H1 (cell line): Measurements from ENCODE around the gene CADM1. TPM values are rescaled to one million over a fixed set of nuclear protein-coding genes. Genes with fewer than 3 reads are reported as not detected.

Source experiments
- CBX8 ChIP-seq: fragments of 300-800, 300-1000 bp; sonication (generic); IDR thresholded peaks from 2 replicates; pipeline ENCODE4 v1.7.1; 2016; ENCODE audit warnings: low read depth, low read length, borderline replicate concordance
- CHD1 ChIP-seq: IDR thresholded peaks from 2 replicates; pipeline ENCODE4 v1.6.1; 2012; ENCODE audit warnings: low read depth, low read length, improper control_type of control experiment
- CREB1 ChIP-seq: IDR thresholded peaks from 2 replicates; pipeline ENCODE4 v1.6.1; 2012; ENCODE audit warnings: inconsistent platforms
- CTBP2 ChIP-seq: IDR thresholded peaks from 2 replicates; pipeline ENCODE4 v1.7.0; 2011; ENCODE audit warnings: borderline replicate concordance, mild to moderate bottlenecking, moderate library complexity, mixed read lengths, low read length; ENCODE audit not compliant: insufficient read depth, insufficient read length
- FOSL1 ChIP-seq: IDR thresholded peaks from 2 replicates; pipeline ENCODE4 v1.6.1; 2011; ENCODE audit warnings: mild to moderate bottlenecking, low read depth, low read length, moderate library complexity; ENCODE audit not compliant: insufficient read depth
- GABPA ChIP-seq: IDR thresholded peaks from 2 replicates; pipeline ENCODE4 v1.6.1; 2011; ENCODE audit warnings: mild to moderate bottlenecking, low read length, moderate library complexity, borderline replicate concordance; ENCODE audit not compliant: insufficient read depth
- GTF2F1 ChIP-seq: IDR thresholded peaks from 2 replicates; pipeline ENCODE4 v1.6.1; 2012; ENCODE audit warnings: low read depth, low read length, improper control_type of control experiment, borderline replicate concordance
- JUN ChIP-seq: IDR thresholded peaks from 2 replicates; pipeline ENCODE4 v1.6.1; 2011; ENCODE audit warnings: low read depth, mild to moderate bottlenecking, improper control_type of control experiment, low read length
- JUND ChIP-seq: IDR thresholded peaks from 2 replicates; pipeline ENCODE4 v1.6.1; 2011; ENCODE audit warnings: mild to moderate bottlenecking, improper control_type of control experiment, low read length
- KDM1A ChIP-seq: fragments of 200-600, 300-600 bp; sonication (generic); IDR thresholded peaks from 2 replicates; pipeline ENCODE4 v1.7.1; 2016; ENCODE audit warnings: mild to moderate bottlenecking, low read length, borderline replicate concordance
- KDM5A ChIP-seq: fragments of 200-600 bp; IDR thresholded peaks from 2 replicates; pipeline ENCODE4 v1.7.1; 2012; ENCODE audit warnings: mild to moderate bottlenecking, low read length, inconsistent platforms, mixed read lengths
- MAFK ChIP-seq: IDR thresholded peaks from 2 replicates; pipeline ENCODE4 v1.6.1; 2012; ENCODE audit warnings: low read depth, mild to moderate bottlenecking, improper control_type of control experiment, low read length
- POLR2AphosphoS5 ChIP-seq: IDR thresholded peaks from 2 replicates; pipeline ENCODE4 v1.6.1; 2011; ENCODE audit warnings: low read depth, low read length
- RNF2 ChIP-seq: fragments of 200-900, 300-1000 bp; sonication (generic); IDR thresholded peaks from 2 replicates; pipeline ENCODE4 v1.7.1; 2016; ENCODE audit warnings: borderline replicate concordance, low read depth, mild to moderate bottlenecking, antibody characterized with exemption, low read length; ENCODE audit not compliant: poor library complexity, severe bottlenecking; ENCODE audit errors: missing control alignments
- RXRA ChIP-seq: IDR thresholded peaks from 2 replicates; pipeline ENCODE4 v1.6.1; 2011; ENCODE audit warnings: low read depth, mild to moderate bottlenecking, low read length, moderate library complexity; ENCODE audit not compliant: insufficient read depth
- SIN3A ChIP-seq, 2 experiments: IDR thresholded peaks in 1 of 2; conservative IDR thresholded peaks in 1 of 2; 2 replicates each; pipeline ENCODE4 v1.6.1; 2011 to 2012; ENCODE audit warnings: low read length in 2 of 2, improper control_type of control experiment in 1 of 2, low read depth in 1 of 2, mild to moderate bottlenecking in 1 of 2
- SIX5 ChIP-seq: IDR thresholded peaks from 2 replicates; pipeline ENCODE4 v1.6.1; 2011; ENCODE audit warnings: mild to moderate bottlenecking, low read depth, low read length
- SP1 ChIP-seq: IDR thresholded peaks from 2 replicates; pipeline ENCODE4 v1.6.1; 2011; ENCODE audit warnings: low read depth, low read length
- SP4 ChIP-seq: IDR thresholded peaks from 2 replicates; pipeline ENCODE4 v1.6.1; 2012; ENCODE audit warnings: low read length, inconsistent platforms
- TAF1 ChIP-seq: IDR thresholded peaks from 2 replicates; pipeline ENCODE4 v1.6.1; 2011; ENCODE audit warnings: mild to moderate bottlenecking, low read depth, low read length
- TBP ChIP-seq: IDR thresholded peaks from 2 replicates; pipeline ENCODE4 v1.6.1; 2011; ENCODE audit warnings: low read depth, low read length, improper control_type of control experiment
- polyA plus RNA-seq, 7 experiments: library from polyadenylated mRNA; depleted of rRNA in 3 of 7; stranded (reverse) in 5 of 7; unstranded in 2 of 7; fragments of >200 nt in 5 of 7; fragments of 200-250 nt in 2 of 7; gene quantifications; 1 replicate in 5 of 7; 2 replicates in 1 of 7; 4 replicates in 1 of 7; pipeline versions ENCODE4 v1.2.1 to v1.2.3, GENCODE V29; 2011 to 2013; ENCODE audit warnings: missing spikeins in 2 of 7, mixed read lengths in 2 of 7
- total RNA-seq: library from RNA; stranded (reverse); fragmentation: NEBNext Ultra II Directional; extraction: Animal tissue kit (Norgen Biotek cat#: 25700); gene quantifications from 2 replicates; pipeline ENCODE4 v1.2.1, GENCODE V29; 2021
- TF ChIP-seq, protein P1 (sequence below): IDR thresholded peaks from 2 replicates; pipeline ENCODE4 v1.6.1; 2011; ENCODE audit warnings: low read depth, mild to moderate bottlenecking, low read length; ENCODE audit not compliant: insufficient read depth
- TF ChIP-seq, protein P2 (sequence below): IDR thresholded peaks from 2 replicates; pipeline ENCODE4 v1.6.1; 2012; ENCODE audit warnings: inconsistent platforms

Gene CADM1
- total and polyA plus RNA-seq, 2 of the 8 experiments (the other 6 are each of a cell fraction or from before 2014, with no cell fraction given) = 8.3 to 25.3 TPM

DNA sequence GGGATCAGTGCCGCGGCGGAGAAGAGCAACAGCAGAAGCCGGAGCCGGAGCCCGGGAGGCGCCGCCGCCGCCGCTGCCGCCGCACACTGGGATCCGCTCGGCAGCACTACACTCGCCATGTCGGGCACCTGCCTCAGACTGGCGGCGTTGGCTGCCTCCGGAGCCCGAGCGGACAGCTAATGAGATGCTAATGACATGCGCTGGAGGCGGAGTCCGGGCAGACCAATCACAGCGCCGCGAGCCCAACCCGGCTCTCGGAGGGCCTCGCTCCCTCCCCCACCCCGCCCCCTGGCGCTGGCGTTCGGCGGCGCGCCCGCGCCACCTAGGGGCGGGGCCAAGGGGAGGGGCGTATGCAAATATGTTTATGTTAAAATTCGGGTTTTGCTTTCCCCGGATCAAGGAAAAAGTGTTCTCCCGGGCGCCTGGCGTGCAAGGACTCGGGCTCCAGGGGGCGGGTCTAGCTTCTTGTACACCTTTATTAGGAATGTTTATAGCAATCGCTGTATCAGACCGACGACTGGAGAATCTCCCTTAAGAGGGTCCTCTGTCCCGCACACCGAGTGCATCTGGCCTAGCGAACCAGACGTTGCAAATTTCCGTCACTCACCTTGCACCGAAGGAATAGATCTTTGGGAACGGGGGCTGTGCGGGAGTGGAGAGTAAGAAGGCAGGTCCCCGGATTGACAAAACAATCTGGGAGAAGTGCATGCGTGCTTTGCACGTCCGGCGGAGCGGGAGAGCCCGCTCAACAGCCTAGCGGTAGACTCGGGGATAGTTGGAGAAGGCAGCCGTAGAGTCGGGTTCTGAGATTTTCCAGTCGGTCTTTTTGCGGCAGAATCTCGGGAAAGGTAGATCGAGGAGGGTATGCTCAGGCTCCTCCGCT lies at the start of gene CADM1 (continued):
- TF ChIP-seq KDM5A (no peak), MAFK (no peak), GABPA (no peak), RNF2 (no peak), SP1 (peak; percentile 80), TBP (peak; percentile 97), CBX8 (no peak), SP4 (no peak; the same call in 1 of the 2 replicates), TAF1 (peak; percentile 100), POLR2AphosphoS5 (peak; percentile 97), FOSL1 (no peak), GTF2F1 (peak; percentile 82), CHD1 (no peak), CREB1 (no peak; the same call in none of the 2 replicates), SIX5 (no peak), JUND (no peak), KDM1A (no peak), SIN3A (conservative IDR thresholded peaks at IDR 0.05 in 1 of 2, IDR thresholded peaks at IDR 0.05 in 1 of 2; ENCODE audit: low read depth in 1 of 2, low read length in 2 of 2) (peak; percentile 42 to 49; a peak in 1 of 4 replicates), CTBP2 (no peak), JUN (no peak), RXRA (no peak)
- TF ChIP-seq, protein P1, sequence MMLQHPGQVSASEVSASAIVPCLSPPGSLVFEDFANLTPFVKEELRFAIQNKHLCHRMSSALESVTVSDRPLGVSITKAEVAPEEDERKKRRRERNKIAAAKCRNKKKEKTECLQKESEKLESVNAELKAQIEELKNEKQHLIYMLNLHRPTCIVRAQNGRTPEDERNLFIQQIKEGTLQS = no peak
- TF ChIP-seq, protein P2, sequence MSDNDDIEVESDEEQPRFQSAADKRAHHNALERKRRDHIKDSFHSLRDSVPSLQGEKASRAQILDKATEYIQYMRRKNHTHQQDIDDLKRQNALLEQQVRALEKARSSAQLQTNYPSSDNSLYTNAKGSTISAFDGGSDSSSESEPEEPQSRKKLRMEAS = peak; percentile 73
